ENCODE data around the gene FBXL16. TPM values are rescaled to one million over a fixed set of nuclear protein-coding genes. Genes with fewer than 3 reads are reported as not detected.

Gene FBXL16
- total and polyA plus RNA-seq, 9 of the 15 experiments (the other 6 are each of a cell fraction or from before 2014, with no cell fraction given): 0.21 to 8.2 (median 1.7) TPM

GRCh38 chr16:667780-668518, 37.7 kb downstream of the FBXL16 start, which contains the start of gene RHOT2 (continued):
- peak; percentile 96; the same call in 1 of the 2 replicates for TF ChIP-seq ZBTB7A (IDR thresholded peaks at IDR 0.05; ENCODE audit: borderline replicate concordance, control insufficient read depth, low read depth, low read length)
- TF ChIP-seq CBFA2T3 (IDR thresholded peaks at IDR 0.05): no peak
- no peak for TF ChIP-seq NFE2L1 (tag; IDR thresholded peaks at IDR 0.05; ENCODE audit: borderline replicate concordance, low read depth)
- TF ChIP-seq, protein P1, sequence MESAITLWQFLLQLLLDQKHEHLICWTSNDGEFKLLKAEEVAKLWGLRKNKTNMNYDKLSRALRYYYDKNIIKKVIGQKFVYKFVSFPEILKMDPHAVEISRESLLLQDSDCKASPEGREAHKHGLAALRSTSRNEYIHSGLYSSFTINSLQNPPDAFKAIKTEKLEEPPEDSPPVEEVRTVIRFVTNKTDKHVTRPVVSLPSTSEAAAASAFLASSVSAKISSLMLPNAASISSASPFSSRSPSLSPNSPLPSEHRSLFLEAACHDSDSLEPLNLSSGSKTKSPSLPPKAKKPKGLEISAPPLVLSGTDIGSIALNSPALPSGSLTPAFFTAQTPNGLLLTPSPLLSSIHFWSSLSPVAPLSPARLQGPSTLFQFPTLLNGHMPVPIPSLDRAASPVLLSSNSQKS (CRISPR knock-in tag; IDR thresholded peaks at IDR 0.05): no peak
- peak; percentile 16 to 33; a peak in 1 of 4 replicates for TF ChIP-seq SIX5 (IDR thresholded peaks at IDR 0.05; ENCODE audit: borderline replicate concordance in 1 of 2, insufficient read depth in 1 of 2, low read depth in 1 of 2, low read length in 2 of 2)
- peak in 1 of 2 experiments; percentile 79; a peak in 1 of 4 replicates for TF ChIP-seq RCOR1 (IDR thresholded peaks at IDR 0.05; ENCODE audit: borderline replicate concordance in 1 of 2, low read depth in 2 of 2, low read length in 2 of 2)
- no peak; the same call in 1 of the 2 replicates for TF ChIP-seq FOXJ2 (tag; IDR thresholded peaks at IDR 0.05)
- TF ChIP-seq STAG1 (CRISPR knock-in tag; IDR thresholded peaks at IDR 0.05; ENCODE audit: borderline replicate concordance): no peak
- TF ChIP-seq ATF2 (CRISPR knock-in tag; IDR thresholded peaks at IDR 0.05): no peak
- TF ChIP-seq ZNF75A (CRISPR knock-in tag; IDR thresholded peaks at IDR 0.05): no peak
- TF ChIP-seq SNIP1 (IDR thresholded peaks at IDR 0.05; ENCODE audit: low read depth): no peak
- no peak for TF ChIP-seq NCOR1 (IDR thresholded peaks at IDR 0.05)
- TF ChIP-seq RBM39 (optimal IDR thresholded peaks at IDR 0.05; ENCODE audit: low read depth, low read length): no peak
- TF ChIP-seq MECOM (CRISPR knock-in tag; IDR thresholded peaks at IDR 0.05): no peak
- no peak for TF ChIP-seq ZNF184 (CRISPR knock-in tag; IDR thresholded peaks at IDR 0.05)
- TF ChIP-seq SMAD3 (CRISPR knock-in tag; conservative IDR thresholded peaks at IDR 0.05): no peak
- TF ChIP-seq TCF7L2 (IDR thresholded peaks at IDR 0.05; ENCODE audit: low read depth, low read length): no peak
- peak; percentile 92 for TF ChIP-seq CTBP1 (IDR thresholded peaks at IDR 0.05; ENCODE audit: borderline replicate concordance)
- TF ChIP-seq SRF (CRISPR knock-in tag; IDR thresholded peaks at IDR 0.05): no peak
- TF ChIP-seq TCF7 (IDR thresholded peaks at IDR 0.05; ENCODE audit: borderline replicate concordance): no peak
- TF ChIP-seq ZNF766 (CRISPR knock-in tag; conservative IDR thresholded peaks at IDR 0.05): no peak
- TF ChIP-seq FOXM1 (IDR thresholded peaks at IDR 0.05; ENCODE audit: low read depth): no peak
- TF ChIP-seq FOXM1 (CRISPR knock-in tag; IDR thresholded peaks at IDR 0.05; ENCODE audit: low read depth): no peak
- TF ChIP-seq NCOA4 (IDR thresholded peaks at IDR 0.05; ENCODE audit: partially characterized antibody): no peak
- no peak for TF ChIP-seq PHB2 (IDR thresholded peaks at IDR 0.05; ENCODE audit: low read depth)
- no peak for TF ChIP-seq ZNF165 (CRISPR knock-in tag; IDR thresholded peaks at IDR 0.05; ENCODE audit: borderline replicate concordance)
- no peak for TF ChIP-seq CBX5 (IDR thresholded peaks at IDR 0.05; ENCODE audit: borderline replicate concordance, low read depth)

Measured in K562 (cell line).